ENCODE results near the gene APPBP2.

The APPBP2 gene

GRCh38 chr17:60403962-60404361 is 122.1 kb downstream of the APPBP2 start:
- TF ChIP-seq, protein P1, sequence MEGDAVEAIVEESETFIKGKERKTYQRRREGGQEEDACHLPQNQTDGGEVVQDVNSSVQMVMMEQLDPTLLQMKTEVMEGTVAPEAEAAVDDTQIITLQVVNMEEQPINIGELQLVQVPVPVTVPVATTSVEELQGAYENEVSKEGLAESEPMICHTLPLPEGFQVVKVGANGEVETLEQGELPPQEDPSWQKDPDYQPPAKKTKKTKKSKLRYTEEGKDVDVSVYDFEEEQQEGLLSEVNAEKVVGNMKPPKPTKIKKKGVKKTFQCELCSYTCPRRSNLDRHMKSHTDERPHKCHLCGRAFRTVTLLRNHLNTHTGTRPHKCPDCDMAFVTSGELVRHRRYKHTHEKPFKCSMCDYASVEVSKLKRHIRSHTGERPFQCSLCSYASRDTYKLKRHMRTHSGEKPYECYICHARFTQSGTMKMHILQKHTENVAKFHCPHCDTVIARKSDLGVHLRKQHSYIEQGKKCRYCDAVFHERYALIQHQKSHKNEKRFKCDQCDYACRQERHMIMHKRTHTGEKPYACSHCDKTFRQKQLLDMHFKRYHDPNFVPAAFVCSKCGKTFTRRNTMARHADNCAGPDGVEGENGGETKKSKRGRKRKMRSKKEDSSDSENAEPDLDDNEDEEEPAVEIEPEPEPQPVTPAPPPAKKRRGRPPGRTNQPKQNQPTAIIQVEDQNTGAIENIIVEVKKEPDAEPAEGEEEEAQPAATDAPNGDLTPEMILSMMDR (IDR thresholded peaks at IDR 0.05; ENCODE audit: extremely low read depth, missing control alignments): no peak
- no peak for DNase-seq (ENCODE audit: low spot score)

DNA sequence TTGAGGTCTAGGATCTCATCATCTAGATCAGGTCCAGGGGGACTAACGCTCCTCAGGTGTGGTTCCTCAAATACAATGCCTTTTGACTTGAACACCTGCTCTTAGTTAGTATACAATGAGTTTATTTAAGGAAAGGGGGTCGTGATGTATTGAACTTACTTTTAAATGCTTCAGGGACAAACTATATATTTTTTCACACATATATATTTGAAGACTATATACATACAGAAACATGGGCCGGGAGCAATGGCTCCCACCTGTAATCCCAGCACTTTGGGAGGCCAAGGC is 122.6 kb downstream of the APPBP2 start:
- DNase-seq (ENCODE audit: low spot score): no peak
- TF ChIP-seq, protein P1 (IDR thresholded peaks at IDR 0.05; ENCODE audit: extremely low read depth, missing control alignments): no peak

GRCh38 chr17:60401819-60402218 is 124.2 kb downstream of the APPBP2 start:
- DNase-seq (ENCODE audit: low spot score): no peak
- TF ChIP-seq, protein P1 (IDR thresholded peaks at IDR 0.05; ENCODE audit: extremely low read depth, missing control alignments): no peak

DNA sequence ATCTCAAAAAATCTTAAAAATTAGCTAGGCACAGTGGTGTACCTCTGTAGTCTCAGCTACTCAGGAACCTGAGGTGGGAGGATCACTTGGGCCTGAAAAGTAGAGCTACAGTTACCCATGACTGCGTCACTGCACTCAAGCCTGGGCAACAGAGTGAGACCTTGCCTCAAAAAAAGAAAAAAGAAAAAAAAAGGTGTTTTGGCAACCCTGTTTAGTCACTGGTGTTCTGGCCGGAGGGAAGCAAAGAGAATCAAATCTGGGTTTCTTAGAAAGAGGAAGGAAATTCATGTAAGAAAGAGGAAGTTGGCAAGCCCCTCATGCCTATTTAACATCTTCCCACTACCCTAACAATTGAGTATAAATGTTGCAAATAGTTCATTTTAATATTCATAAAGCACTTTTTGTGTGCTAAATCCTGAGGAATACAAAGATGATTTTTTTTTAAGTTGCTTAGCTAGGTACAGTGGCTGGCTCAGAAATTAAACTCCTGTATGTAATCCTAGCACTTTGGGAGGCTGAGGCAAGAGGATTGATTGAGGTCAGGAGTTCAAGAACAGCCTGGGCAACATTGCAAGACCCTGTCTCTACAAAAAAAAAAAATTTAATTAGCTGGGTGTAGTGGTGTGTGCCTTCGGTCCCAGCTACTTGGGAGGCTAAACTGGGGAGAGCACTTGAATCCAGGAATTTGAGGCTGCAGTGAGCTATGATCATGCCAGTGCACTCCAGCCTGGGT is 127.6 kb downstream of the APPBP2 start:
- peak; percentile 37 for DNase-seq (ENCODE audit: low spot score)
- TF ChIP-seq, protein P1 (IDR thresholded peaks at IDR 0.05; ENCODE audit: extremely low read depth, missing control alignments): no peak

- no peak for DNase-seq (ENCODE audit: low spot score)
- TF ChIP-seq, protein P1 (IDR thresholded peaks at IDR 0.05; ENCODE audit: extremely low read depth, missing control alignments): no peak
These were observed 129.6 kb downstream of the APPBP2 start for GRCh38 chr17:60396412-60396811.

DNA sequence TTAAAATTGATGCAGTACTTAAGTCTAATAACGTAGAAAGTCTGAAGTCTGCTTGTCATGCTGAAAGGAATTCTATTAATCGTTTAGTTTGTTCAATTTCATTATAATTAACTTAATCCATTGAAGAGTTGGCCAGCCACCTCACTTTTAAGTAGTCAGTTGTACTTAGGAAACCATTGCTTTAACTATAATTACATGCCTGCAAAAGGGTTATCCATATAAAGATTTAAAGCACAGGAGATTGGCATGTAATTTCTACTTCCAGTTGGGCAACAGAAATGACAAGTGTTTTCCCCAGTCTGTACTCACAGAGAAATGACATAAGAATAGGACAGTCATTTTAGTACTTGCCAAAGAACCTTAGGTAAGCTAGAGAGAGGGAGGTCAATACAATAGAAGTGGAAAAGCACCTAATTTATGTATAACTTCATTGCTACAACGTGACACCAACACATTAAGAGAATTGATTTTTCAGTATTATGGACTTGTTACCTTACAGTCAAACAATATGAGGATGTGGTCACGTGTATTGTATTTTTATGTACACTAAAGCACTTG is 130.5 kb downstream of the APPBP2 start:
- DNase-seq (ENCODE audit: low spot score): peak; percentile 26
- TF ChIP-seq, protein P1 (IDR thresholded peaks at IDR 0.05; ENCODE audit: extremely low read depth, missing control alignments): no peak

DNA sequence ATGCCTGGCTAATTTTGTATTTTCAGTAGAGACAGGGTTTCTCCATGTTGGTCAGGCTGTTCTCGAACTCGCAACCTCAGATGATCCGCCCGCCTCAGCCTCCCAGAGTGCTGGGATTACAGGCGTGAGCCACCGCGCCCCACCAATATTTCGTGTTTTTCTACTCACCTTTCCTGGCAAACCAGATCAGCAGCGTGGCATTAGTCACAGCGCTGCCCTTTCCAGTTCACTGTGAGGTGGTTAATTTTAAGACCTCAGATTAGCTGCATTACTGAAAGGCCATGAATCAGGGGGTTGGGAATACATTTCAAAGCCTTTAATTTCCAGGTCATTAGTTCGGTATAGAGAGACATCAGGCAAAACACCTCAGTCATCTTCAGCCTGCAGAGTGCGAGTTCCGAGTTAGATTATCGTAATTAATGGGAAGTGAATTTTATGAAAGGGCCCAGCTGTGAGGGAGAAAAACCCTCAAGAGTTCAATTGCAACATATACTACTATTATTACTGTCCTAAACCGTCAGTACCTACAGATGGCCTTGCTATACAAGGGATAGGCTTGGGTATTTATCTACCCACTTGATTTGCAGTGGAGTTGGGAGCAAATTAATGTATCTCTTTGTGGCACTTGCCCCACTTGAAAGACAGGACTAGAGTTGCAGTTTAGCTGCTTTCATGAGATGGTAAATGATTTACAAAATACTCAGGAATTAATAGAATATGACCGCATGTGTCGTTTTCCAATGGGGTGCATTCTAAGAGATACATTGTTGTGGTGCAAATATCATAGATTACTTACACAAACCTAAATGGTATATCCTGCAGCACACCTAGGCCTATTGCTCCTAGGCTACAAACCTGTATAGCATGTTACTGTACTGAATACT is 132.0 kb downstream of the APPBP2 start:
- TF ChIP-seq, protein P1 (IDR thresholded peaks at IDR 0.05; ENCODE audit: extremely low read depth, missing control alignments): no peak
- no peak for DNase-seq (ENCODE audit: low spot score)

Measured in GM20000 (cell line).